Keratinocyte (primary cell): Measurements from ENCODE around the gene ZC3H7A.

Experiments used
- EZH2 ChIP-seq: IDR thresholded peaks from one replicate; pipeline ENCODE4 v1.6.1; 2012; ENCODE audit warnings: inconsistent platforms, mild to moderate bottlenecking, low read length, moderate library complexity
- TF ChIP-seq, protein P1 (sequence below), 3 experiments: IDR thresholded peaks in 1 of 3; conservative IDR thresholded peaks in 1 of 3; optimal IDR thresholded peaks in 1 of 3; 2 replicates in 2 of 3; 3 replicates in 1 of 3; pipeline versions ENCODE3 to v1.5.1; 2011; ENCODE audit warnings: low read length in 3 of 3, mild to moderate bottlenecking in 3 of 3, moderate library complexity in 2 of 3, control low read depth in 1 of 3, inconsistent platforms in 1 of 3; ENCODE audit not compliant: insufficient read depth in 2 of 3; ENCODE audit errors: extremely low read depth in 1 of 3

DNA sequence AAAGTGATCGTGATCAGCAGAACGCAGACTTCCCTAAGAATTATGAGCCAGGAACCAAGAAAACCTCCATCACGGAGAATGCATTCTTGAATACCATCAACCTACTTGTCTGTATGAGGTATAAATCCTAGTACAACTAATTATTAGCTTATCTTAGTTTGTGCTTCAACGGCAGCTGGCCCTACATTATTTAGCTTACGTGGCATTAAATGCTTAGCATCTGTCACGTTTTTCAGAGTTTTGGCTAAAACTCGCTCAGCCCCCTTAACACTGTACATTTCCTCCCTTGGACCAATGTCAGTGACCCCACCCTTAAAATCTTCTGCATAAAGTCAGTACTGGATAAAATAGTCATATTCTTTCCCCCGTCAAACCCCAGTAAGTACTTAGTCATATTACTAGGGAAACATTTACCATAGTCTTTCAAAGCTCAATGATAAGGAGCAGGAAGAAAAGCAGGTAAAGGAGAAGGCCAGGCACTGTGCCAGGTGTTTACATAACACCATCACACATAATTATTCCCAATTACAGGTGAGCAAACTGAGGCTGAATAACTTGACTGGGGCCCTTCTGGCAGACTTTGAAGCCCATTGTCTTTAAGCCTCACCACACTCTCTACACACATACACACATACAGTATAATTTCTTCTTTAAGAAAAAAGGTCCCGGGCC lies 37.8 kb downstream of the ZC3H7A start:
- TF ChIP-seq EZH2: no peak
- TF ChIP-seq, protein P1, sequence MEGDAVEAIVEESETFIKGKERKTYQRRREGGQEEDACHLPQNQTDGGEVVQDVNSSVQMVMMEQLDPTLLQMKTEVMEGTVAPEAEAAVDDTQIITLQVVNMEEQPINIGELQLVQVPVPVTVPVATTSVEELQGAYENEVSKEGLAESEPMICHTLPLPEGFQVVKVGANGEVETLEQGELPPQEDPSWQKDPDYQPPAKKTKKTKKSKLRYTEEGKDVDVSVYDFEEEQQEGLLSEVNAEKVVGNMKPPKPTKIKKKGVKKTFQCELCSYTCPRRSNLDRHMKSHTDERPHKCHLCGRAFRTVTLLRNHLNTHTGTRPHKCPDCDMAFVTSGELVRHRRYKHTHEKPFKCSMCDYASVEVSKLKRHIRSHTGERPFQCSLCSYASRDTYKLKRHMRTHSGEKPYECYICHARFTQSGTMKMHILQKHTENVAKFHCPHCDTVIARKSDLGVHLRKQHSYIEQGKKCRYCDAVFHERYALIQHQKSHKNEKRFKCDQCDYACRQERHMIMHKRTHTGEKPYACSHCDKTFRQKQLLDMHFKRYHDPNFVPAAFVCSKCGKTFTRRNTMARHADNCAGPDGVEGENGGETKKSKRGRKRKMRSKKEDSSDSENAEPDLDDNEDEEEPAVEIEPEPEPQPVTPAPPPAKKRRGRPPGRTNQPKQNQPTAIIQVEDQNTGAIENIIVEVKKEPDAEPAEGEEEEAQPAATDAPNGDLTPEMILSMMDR (optimal IDR thresholded peaks at IDR 0.05 in 1 of 3, IDR thresholded peaks at IDR 0.05 in 1 of 3, conservative IDR thresholded peaks at IDR 0.05 in 1 of 3; ENCODE audit: extremely low read depth in 1 of 3, insufficient read depth in 2 of 3, low read length in 3 of 3): no peak
